GM23248 (cell line): Measurements from ENCODE around the gene ABHD1. TPM values are rescaled to one million over a fixed set of nuclear protein-coding genes. Genes with fewer than 3 reads are reported as not detected.

Source experiments
- DNase-seq: peaks from one replicate; pipeline ENCODE4 v3.0.0-alpha.2; 2015
- H2AFZ ChIP-seq: fragments of 200-600 bp; sonication (generic); 2 replicates; pipeline ENCODE4 v1.6.1; 2016; ENCODE audit warnings: antibody characterized with exemption
- H3F3A ChIP-seq: fragments of 200-600 bp; sonication (generic); 2 replicates; pipeline ENCODE4 v1.6.1; 2016; ENCODE audit warnings: mild to moderate bottlenecking, antibody characterized with exemption, mixed run types; ENCODE audit not compliant: insufficient read depth
- H3K27ac ChIP-seq: fragments of 200-600 bp; sonication (generic); 2 replicates; pipeline ENCODE4 v1.5.1; 2016; ENCODE audit warnings: mild to moderate bottlenecking
- H3K27me3 ChIP-seq: fragments of 200-600 bp; sonication (generic); replicated peaks from 2 replicates; pipeline ENCODE4 v1.6.1; 2016; ENCODE audit warnings: mild to moderate bottlenecking; ENCODE audit not compliant: insufficient read depth
- H3K36me3 ChIP-seq: fragments of 200-600 bp; sonication (generic); 2 replicates; pipeline ENCODE4 v1.6.1; 2016; ENCODE audit warnings: low read depth, mild to moderate bottlenecking
- H3K4me1 ChIP-seq: fragments of 200-600 bp; sonication (generic); 2 replicates; pipeline ENCODE4 v1.6.1; 2016; ENCODE audit warnings: mild to moderate bottlenecking; ENCODE audit not compliant: insufficient read depth
- H3K4me2 ChIP-seq: fragments of 200-600 bp; sonication (generic); one replicate; pipeline ENCODE4 v1.6.1; 2016; ENCODE audit warnings: mild to moderate bottlenecking; ENCODE audit not compliant: unreplicated experiment
- H3K4me3 ChIP-seq: fragments of 200-600 bp; sonication (generic); 2 replicates; pipeline ENCODE4 v1.5.1; 2016; ENCODE audit warnings: mild to moderate bottlenecking
- H3K79me2 ChIP-seq: fragments of 200-600 bp; sonication (generic); 2 replicates; pipeline ENCODE4 v1.6.1; 2016; ENCODE audit warnings: mild to moderate bottlenecking; ENCODE audit not compliant: insufficient read depth
- H3K9ac ChIP-seq: fragments of 200-600 bp; sonication (generic); 2 replicates; pipeline ENCODE4 v1.6.1; 2016; ENCODE audit warnings: mild to moderate bottlenecking
- H3K9me2 ChIP-seq: fragments of 200-600 bp; sonication (generic); 2 replicates; pipeline ENCODE4 v1.6.1; 2016; ENCODE audit warnings: mixed run types, mild to moderate bottlenecking, moderate library complexity; ENCODE audit not compliant: insufficient read depth
- H3K9me3 ChIP-seq: fragments of 200-600 bp; sonication (generic); one replicate; pipeline ENCODE4 v1.6.1; 2017; ENCODE audit warnings: low read depth
- H4K20me1 ChIP-seq: fragments of 200-600 bp; sonication (generic); 2 replicates; pipeline ENCODE4 v1.6.0; 2016; ENCODE audit not compliant: insufficient read depth
- EZH2 ChIP-seq: fragments of 200-600 bp; sonication (generic); IDR thresholded peaks from 2 replicates; pipeline ENCODE4 v1.6.1; 2018; ENCODE audit warnings: antibody characterized with exemption, mild to moderate bottlenecking; ENCODE audit not compliant: insufficient read depth, poor library complexity, severe bottlenecking
- EZH2phosphoT487 ChIP-seq: fragments of 200-600 bp; sonication (generic); IDR thresholded peaks from 2 replicates; pipeline ENCODE4 v1.6.1; 2018; ENCODE audit warnings: antibody characterized with exemption, moderate library complexity, mild to moderate bottlenecking, low read depth; ENCODE audit not compliant: insufficient read depth
- WGBS, 2 experiments: methylation state at CpG; one replicate each; pipeline ENCODE4 v1.1.6; 2015 to 2017; ENCODE audit warnings: low lambda C conversion rate in 2 of 2, low coverage in 1 of 2; ENCODE audit errors: missing lambda C conversion rate in 2 of 2; 5-methylcytosine and 5-hydroxymethylcytosine counted together
- in situ Hi-C: fragments of 300-500 bp; cut with MboI; formaldehyde crosslinking; loops from 2 replicates; pipeline ENCODE4 v1.15.0; 2020
- polyA plus RNA-seq: library from polyadenylated mRNA; unstranded; fragments of >200 nt; fragmentation: Nextera tagmentation; extraction: Ambion mirVana; gene quantifications from 2 replicates; pipeline ENCODE4 v1.2.1, GENCODE V29; 2016
- total RNA-seq: library from RNA; depleted of rRNA; stranded (reverse); fragments of >200 nt; shearing (Covaris generic); gene quantifications from 2 replicates; pipeline ENCODE4 v1.2.3, GENCODE V29; 2014

Gene ABHD1
- total and polyA plus RNA-seq, 2 experiments from 2014 or later: not detected

GRCh38 chr2:27145682-27146081 lies 22.1 kb downstream of the ABHD1 start:
- Histone ChIP-seq H3K27ac (no peak overlapping the region), H3K4me1 (no peaks in the 10 kb centered on the region), H3K9ac (no peak overlapping the region), H3K4me2 (no peak overlapping the region), H3K27me3 (peaks cover 17% of the 10 kb centered on the region), H3F3A (no peaks in the 10 kb centered on the region), H2AFZ (no peak overlapping the region), H3K79me2 (no peaks in the 10 kb centered on the region), H4K20me1 (no peaks in the 10 kb centered on the region), H3K4me3 (no peak overlapping the region), H3K9me3 (no peaks in the 10 kb centered on the region), H3K9me2 (no peaks in the 10 kb centered on the region), H3K36me3 (no peaks in the 10 kb centered on the region)
- DNase-seq: no peak
- in situ Hi-C loops: no loop called here
- no peak for TF ChIP-seq EZH2
- no peak for TF ChIP-seq EZH2phosphoT487
- 49 to 53% methylated on average over 2 of the region's 2 CpGs for WGBS, 2 experiments

GRCh38 chr2:27147935-27148334 lies 24.3 kb downstream of the ABHD1 start:
- 75 to 82% methylated on average over 8 of the region's 8 CpGs for WGBS, 2 experiments
- H3K4me3 ChIP-seq: no peak overlapping the region
- H3K4me2 ChIP-seq: no peak overlapping the region

GRCh38 chr2:27148801-27149439 lies 25.3 kb downstream of the ABHD1 start, which contains the start of gene TCF23:
Gene TCF23 (plus strand): TSS chr2:27149004. CDS start chr2:27149134, 130 bp downstream.
- Histone ChIP-seq H3K27ac (no peak within 1 kb of the TSS), H3K9me3 (no peaks in the 10 kb centered on the region), H3K4me3 (no peak within 1 kb of the TSS), H4K20me1 (no peaks in the 10 kb centered on the region), H3K79me2 (no peaks in the 10 kb centered on the region), H3K9me2 (no peaks in the 10 kb centered on the region), H3K27me3 (0 out of 2 replicates have a peak, but pooled peaks cover 5% of the 10 kb centered on the region), H3K4me1 (no peaks in the 10 kb centered on the region), H2AFZ (no peak within 1 kb of the TSS), H3F3A (no peaks in the 10 kb centered on the region), H3K4me2 (no peak within 1 kb of the TSS), H3K9ac (no peak within 1 kb of the TSS), H3K36me3 (no peaks in the 10 kb centered on the region)
- TF ChIP-seq EZH2phosphoT487 (no peak), EZH2 (no peak)
- in situ Hi-C loops: no loop called here
- 60 to 63% methylated on average over 12 of the region's 12 CpGs for WGBS, 2 experiments
- no peak for DNase-seq

More at GRCh38 chr2:27147935-27148334, 24.3 kb downstream of the ABHD1 start:
- Histone ChIP-seq H3F3A (no peaks in the 10 kb centered on the region), H3K9me2 (no peaks in the 10 kb centered on the region), H3K9me3 (no peaks in the 10 kb centered on the region), H4K20me1 (no peaks in the 10 kb centered on the region), H3K27me3 (peaks cover 12% of the 10 kb centered on the region), H3K79me2 (no peaks in the 10 kb centered on the region), H2AFZ (no peak overlapping the region), H3K27ac (no peak overlapping the region), H3K4me1 (no peaks in the 10 kb centered on the region), H3K36me3 (no peaks in the 10 kb centered on the region), H3K9ac (no peak overlapping the region)
- TF ChIP-seq EZH2 (no peak), EZH2phosphoT487 (no peak)
- DNase-seq: no peak
- in situ Hi-C loops: no loop called here

GRCh38 chr2:27149570-27150405 lies 26.2 kb downstream of the ABHD1 start:
- no peak for TF ChIP-seq EZH2phosphoT487
- no peak for TF ChIP-seq EZH2
- no peak overlapping the region for H3K4me2 ChIP-seq
- no peaks in the 10 kb centered on the region for H3F3A ChIP-seq
- H3K9me3 ChIP-seq: no peaks in the 10 kb centered on the region
- no peak overlapping the region for H2AFZ ChIP-seq
- 78 to 82% methylated on average over 28 to 29 of the region's 29 CpGs for WGBS, 2 experiments
- no peak overlapping the region for H3K27ac ChIP-seq
- H3K4me3 ChIP-seq: no peak overlapping the region
- H4K20me1 ChIP-seq: no peaks in the 10 kb centered on the region
- 0 out of 2 replicates have a peak, but pooled peaks cover 3% of the 10 kb centered on the region for H3K27me3 ChIP-seq
- no peak overlapping the region for H3K9ac ChIP-seq
- DNase-seq: no peak
- H3K36me3 ChIP-seq: no peaks in the 10 kb centered on the region
- no peaks in the 10 kb centered on the region for H3K79me2 ChIP-seq
- no peaks in the 10 kb centered on the region for H3K4me1 ChIP-seq
- no peaks in the 10 kb centered on the region for H3K9me2 ChIP-seq
- in situ Hi-C loops: no loop called here
